CD4-positive, alpha-beta T cell treated with Interleukin-1 beta for 1 hour (primary cell): ENCODE measurements around the gene TBC1D30.

Experiments
- DNase-seq, 2 donors: peaks; one replicate each; pipeline ENCODE4 v3.0.0-alpha.2; 2020 to 2022

Gene TBC1D30

GRCh38 chr12:64911912-64912311 lies 87.5 kb downstream of the TBC1D30 start:
- no peak for DNase-seq

- no peak for DNase-seq
These were observed 88.2 kb downstream of the TBC1D30 start for GRCh38 chr12:64912516-64913255.

GRCh38 chr12:64915242-64915641 lies 90.8 kb downstream of the TBC1D30 start:
- DNase-seq = no peak

GRCh38 chr12:64916411-64917261 lies 92.2 kb downstream of the TBC1D30 start:
- DNase-seq = no peak

- no peak for DNase-seq
These were observed 93.9 kb downstream of the TBC1D30 start for GRCh38 chr12:64918344-64918743.

- DNase-seq = no peak
These were observed 94.4 kb downstream of the TBC1D30 start for GRCh38 chr12:64918801-64919200.

GRCh38 chr12:64922853-64923252 lies 98.4 kb downstream of the TBC1D30 start:
- no peak for DNase-seq

GRCh38 chr12:64923536-64923935 lies 99.1 kb downstream of the TBC1D30 start:
- DNase-seq = no peak
